ENCODE measurements around the gene CYSTM1.
"Not testable (repeated sequence)": the region's sequence is repeated elsewhere in the genome, so short reads cannot be mapped to it uniquely, and the experiment has no call there.

CYSTM1 gene

GRCh38 chr5:140178086-140178410 is 3.1 kb downstream of the CYSTM1 start:
- DNase-seq (ENCODE audit: low read depth in 2 of 2): no peak

- no peak for DNase-seq (ENCODE audit: low read depth in 2 of 2)
Observed at GRCh38 chr5:140178482-140179116, 3.6 kb downstream of the CYSTM1 start.

- no peak for DNase-seq (ENCODE audit: low read depth in 2 of 2)
Observed at GRCh38 chr5:140181002-140181483, 6.1 kb downstream of the CYSTM1 start.

- DNase-seq (ENCODE audit: low read depth in 2 of 2): no peak
Observed at GRCh38 chr5:140181525-140181924, 6.5 kb downstream of the CYSTM1 start.

- no peak for DNase-seq (ENCODE audit: low read depth in 2 of 2)
Observed at GRCh38 chr5:140182075-140182711, 7.2 kb downstream of the CYSTM1 start.

GRCh38 chr5:140182803-140183367 is 7.9 kb downstream of the CYSTM1 start:
- no peak for DNase-seq (ENCODE audit: low read depth in 2 of 2)

GRCh38 chr5:140185409-140185808 is 10.4 kb downstream of the CYSTM1 start:
- no peak for DNase-seq (ENCODE audit: low read depth in 2 of 2)

- no peak for DNase-seq (ENCODE audit: low read depth in 2 of 2)
Observed at GRCh38 chr5:140186267-140186671, 11.3 kb downstream of the CYSTM1 start.

GRCh38 chr5:140189253-140189652 is 14.3 kb downstream of the CYSTM1 start:
- no peak for DNase-seq (ENCODE audit: low read depth in 2 of 2)

- no peak for DNase-seq (ENCODE audit: low read depth in 2 of 2)
Observed at GRCh38 chr5:140189977-140190871, 15.2 kb downstream of the CYSTM1 start.

- no peak for DNase-seq (ENCODE audit: low read depth in 2 of 2)
Observed at GRCh38 chr5:140190872-140191218, 15.9 kb downstream of the CYSTM1 start.

- DNase-seq (ENCODE audit: low read depth in 2 of 2): no peak
Observed at GRCh38 chr5:140192715-140193430, 17.9 kb downstream of the CYSTM1 start.

GRCh38 chr5:140194662-140195061 is 19.7 kb downstream of the CYSTM1 start:
- no peak for DNase-seq (ENCODE audit: low read depth in 2 of 2)

- DNase-seq (ENCODE audit: low read depth in 2 of 2): no peak
Observed at GRCh38 chr5:140196115-140196814, 21.3 kb downstream of the CYSTM1 start.

GRCh38 chr5:140197023-140197422 is 22.0 kb downstream of the CYSTM1 start:
- DNase-seq (ENCODE audit: low read depth in 2 of 2): no peak

GRCh38 chr5:140198915-140199314 is 23.9 kb downstream of the CYSTM1 start:
- not testable (repeated sequence) for DNase-seq (ENCODE audit: low read depth in 2 of 2)

- DNase-seq (ENCODE audit: low read depth in 2 of 2): no peak
Observed at GRCh38 chr5:140202078-140202477, 27.1 kb downstream of the CYSTM1 start.

- no peak for DNase-seq (ENCODE audit: low read depth in 2 of 2)
Observed at GRCh38 chr5:140202610-140203009, 27.6 kb downstream of the CYSTM1 start.

GRCh38 chr5:140205216-140205615 is 30.2 kb downstream of the CYSTM1 start:
- DNase-seq (ENCODE audit: low read depth in 2 of 2): no peak

GRCh38 chr5:140205952-140206351 is 31.0 kb downstream of the CYSTM1 start:
- DNase-seq (ENCODE audit: low read depth in 2 of 2): no peak

Data from stimulated activated CD8-positive, alpha-beta memory T cell treated with anti-CD3 and anti-CD28 coated beads, Interleukin-15, amount 100 ng/mL, for 4 hours (primary cell).